Small intestine (tissue), 7 donors: ENCODE measurements around the gene SLC25A39. TPM values are rescaled to one million over a fixed set of nuclear protein-coding genes. Genes with fewer than 3 reads are reported as not detected.
"Not testable (repeated sequence)": the region's sequence is repeated elsewhere in the genome, so short reads cannot be mapped to it uniquely, and the experiment has no call there.

ENCODE experiments used
- DNase-seq, 2 donors: peaks; one replicate each; pipeline versions ENCODE4 v3.0.0 to v3.0.0-alpha.2; 2013
- FAIRE-seq: peaks from 2 replicates; lab custom pipeline; 2012; peaks lifted over from hg19 to GRCh38; lab: Jason Lieb, UNC
- H3K27ac ChIP-seq, 3 donors: one replicate each; pipeline ENCODE4 v1.5.1; 2013; ENCODE audit warnings: low read length in 2 of 3, mild to moderate bottlenecking in 2 of 3, control low read depth in 1 of 3, inconsistent platforms in 1 of 3, low read depth in 1 of 3, moderate library complexity in 1 of 3
- H3K27me3 ChIP-seq, 3 donors: one replicate each; pipeline ENCODE4 v1.6.1; 2013; ENCODE audit warnings: low read length in 3 of 3, inconsistent platforms in 1 of 3; ENCODE audit not compliant: control insufficient read depth in 3 of 3, insufficient read depth in 3 of 3
- H3K36me3 ChIP-seq, 3 donors: one replicate each; pipeline ENCODE4 v1.6.1; 2013; ENCODE audit warnings: low read length in 3 of 3, inconsistent platforms in 1 of 3, low read depth in 1 of 3, mild to moderate bottlenecking in 1 of 3, moderate library complexity in 1 of 3; ENCODE audit not compliant: control insufficient read depth in 3 of 3, insufficient read depth in 2 of 3
- H3K4me1 ChIP-seq, 3 donors: one replicate each; pipeline ENCODE4 v1.6.1; 2013; ENCODE audit warnings: low read length in 2 of 3, inconsistent platforms in 1 of 3, low read depth in 1 of 3, mild to moderate bottlenecking in 1 of 3, moderate library complexity in 1 of 3; ENCODE audit not compliant: control insufficient read depth in 3 of 3, insufficient read depth in 2 of 3
- H3K4me3 ChIP-seq, 3 donors: one replicate each; pipeline ENCODE4 v1.5.1; 2013; ENCODE audit warnings: low read length in 3 of 3, control low read depth in 1 of 3, inconsistent platforms in 1 of 3, low read depth in 1 of 3, mild to moderate bottlenecking in 1 of 3, moderate library complexity in 1 of 3
- H3K9me3 ChIP-seq, 2 donors: one replicate each; pipeline ENCODE4 v1.6.1; 2013; ENCODE audit warnings: low read depth in 1 of 2, low read length in 1 of 2; ENCODE audit not compliant: control insufficient read depth in 2 of 2, insufficient read depth in 1 of 2
- WGBS, 3 donors: extraction: QIAGEN DNeasy Blood & Tissue Kit; methylation state at CpG; one replicate each; pipeline ENCODE4 v1.1.7; 2013; 5-methylcytosine and 5-hydroxymethylcytosine counted together
- polyA plus RNA-seq, 4 donors: library from polyadenylated mRNA; stranded (reverse) in 3 of 4; unstranded in 1 of 4; fragments of 200-250 nt in 3 of 4; fragments of 120-200 nt in 1 of 4; gene quantifications; one replicate each; pipeline versions ENCODE4 v1.2.1 to v1.2.3, GENCODE V29; 2013
- donor health status: healthy with polysubstance abuse.
- donor health status: control.
- donor health status: control.
- donor health status: Bipolar disorder and iron deficiency.
- donor health status: healthy.

The SLC25A39 gene
- polyA plus RNA-seq, 4 donors: 95.0 to 165 (median 139) TPM

- WGBS, 3 donors: 58 to 66% (median 64%) methylated on average over 13 of the region's 13 CpGs
- peak overlapping the region in 1 of 3 donors; percentile 89 for H3K27ac ChIP-seq
- no peaks in the 10 kb centered on the region for H3K9me3 ChIP-seq
- H3K36me3 ChIP-seq: peaks cover 0 to 31% (median 0%) of the 10 kb centered on the region in 3 donors
- H3K4me1 ChIP-seq: peaks cover 0 to 6% (median 4%) of the 10 kb centered on the region in 3 donors
- H3K27me3 ChIP-seq: no peaks in the 10 kb centered on the region
- peak overlapping the region in 2 of 3 donors; percentile 75 to 84 for H3K4me3 ChIP-seq
- DNase-seq: no peak
- no peak for FAIRE-seq
These were observed 21.6 kb upstream of the SLC25A39 start for GRCh38 chr17:44346064-44346844.

DNA sequence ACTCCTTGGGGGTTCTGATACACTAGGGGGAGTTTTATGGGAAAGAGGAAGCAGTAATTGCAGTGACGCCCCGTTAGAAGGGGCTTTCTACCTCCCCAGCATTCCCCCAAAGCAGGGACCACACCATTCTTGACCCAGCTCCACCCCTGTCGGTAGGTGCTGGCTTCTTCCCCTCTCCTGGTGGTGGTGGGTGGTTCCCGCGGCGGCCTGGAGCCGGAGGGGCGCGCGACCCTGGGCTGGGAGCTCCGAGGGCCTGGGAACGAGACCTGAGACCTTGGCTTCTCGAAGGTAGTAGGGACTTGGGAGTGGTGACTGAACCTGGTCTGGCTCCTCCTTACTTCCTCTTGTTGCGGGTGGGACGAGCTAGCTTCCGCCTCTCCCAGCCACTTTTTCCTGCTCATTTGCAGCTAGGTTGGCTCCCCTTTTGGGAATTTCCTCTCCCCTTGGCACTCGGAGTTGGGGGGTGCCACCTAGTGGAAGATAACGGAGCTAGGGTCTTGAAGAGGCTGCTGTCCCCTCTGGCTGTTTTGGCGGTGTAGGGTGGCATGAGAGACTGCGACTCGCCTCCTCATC, 20.9 kb upstream of the SLC25A39 start:
- DNase-seq (peak; percentile 58 to 72), FAIRE-seq (no peak)
- Histone ChIP-seq H3K4me1 (peaks cover 0 to 10% (median 4%) of the 10 kb centered on the region in 3 donors), H3K4me3 (peak overlapping the region; percentile 52 to 84 (median 75)), H3K27ac (peak overlapping the region; percentile 78 to 90 (median 89)), H3K36me3 (peaks cover 0 to 24% (median 0%) of the 10 kb centered on the region in 3 donors), H3K27me3 (no peaks in the 10 kb centered on the region), H3K9me3 (no peaks in the 10 kb centered on the region)
- 1 to 2% (median 2%) methylated on average over 14 to 21 of the region's 21 CpGs for WGBS, 3 donors

DNA sequence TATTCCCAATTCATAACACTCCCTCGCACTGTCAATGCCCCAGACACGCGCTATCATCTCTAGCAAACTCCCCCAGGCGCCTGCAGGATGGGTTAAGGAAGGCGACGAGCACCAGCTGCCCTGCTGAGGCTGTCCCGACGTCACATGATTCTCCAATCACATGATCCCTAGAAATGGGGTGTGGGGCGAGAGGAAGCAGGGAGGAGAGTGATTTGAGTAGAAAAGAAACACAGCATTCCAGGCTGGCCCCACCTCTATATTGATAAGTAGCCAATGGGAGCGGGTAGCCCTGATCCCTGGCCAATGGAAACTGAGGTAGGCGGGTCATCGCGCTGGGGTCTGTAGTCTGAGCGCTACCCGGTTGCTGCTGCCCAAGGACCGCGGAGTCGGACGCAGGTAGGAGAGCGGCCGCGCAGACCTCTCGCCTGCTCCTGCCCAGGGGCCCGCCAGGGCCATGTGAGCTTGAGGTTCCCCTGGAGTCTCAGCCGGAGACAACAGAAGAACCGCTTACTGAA, 20.4 kb upstream of the SLC25A39 start, which contains the start of gene GRN:
GRN (plus strand) TSS at position 364 of the 515 bp plus-strand sequence. CDS start 3,863 bp downstream, outside the sequence.
- 0 to 1% (median 0%) methylated on average over 26 of the region's 26 CpGs for WGBS, 3 donors
- peaks cover 0 to 16% (median 4%) of the 10 kb centered on the region in 3 donors for H3K4me1 ChIP-seq
- FAIRE-seq: peak; percentile 5
- peak within 1 kb of the TSS; percentile 78 to 90 (median 89) for H3K27ac ChIP-seq
- peak within 1 kb of the TSS; percentile 52 to 84 (median 75) for H3K4me3 ChIP-seq
- peak; percentile 99 for DNase-seq
- H3K9me3 ChIP-seq: no peaks in the 10 kb centered on the region
- no peaks in the 10 kb centered on the region for H3K27me3 ChIP-seq
- peaks cover 0 to 18% (median 0%) of the 10 kb centered on the region in 3 donors for H3K36me3 ChIP-seq

- no peak for DNase-seq
- peaks cover 0 to 5% (median 0%) of the 10 kb centered on the region in 3 donors for H3K36me3 ChIP-seq
- WGBS, 3 donors: 78 to 81% (median 79%) methylated on average over 11 of the region's 11 CpGs
- peaks cover 0 to 25% (median 4%) of the 10 kb centered on the region in 3 donors for H3K4me1 ChIP-seq
- no peaks in the 10 kb centered on the region for H3K9me3 ChIP-seq
- H3K4me3 ChIP-seq: no peak overlapping the region
- H3K27me3 ChIP-seq: no peaks in the 10 kb centered on the region
- H3K27ac ChIP-seq: no peak overlapping the region
- FAIRE-seq: no peak
These were observed 19.0 kb upstream of the SLC25A39 start for GRCh38 chr17:44343510-44344209.

GRCh38 chr17:44340553-44340952, 15.9 kb upstream of the SLC25A39 start:
- peaks cover 0 to 36% (median 4%) of the 10 kb centered on the region in 3 donors for H3K4me1 ChIP-seq
- peak in 1 of 2 donors; percentile 54 for DNase-seq
- H3K4me3 ChIP-seq, H3K9me3 ChIP-seq, FAIRE-seq, H3K27me3 ChIP-seq, H3K36me3 ChIP-seq: not testable (repeated sequence)
- WGBS, 3 donors: 17 to 58% (median 53%) methylated on average over 5 of the region's 5 CpGs
- peak overlapping the region in 1 of 3 donors; percentile 65 for H3K27ac ChIP-seq

DNA sequence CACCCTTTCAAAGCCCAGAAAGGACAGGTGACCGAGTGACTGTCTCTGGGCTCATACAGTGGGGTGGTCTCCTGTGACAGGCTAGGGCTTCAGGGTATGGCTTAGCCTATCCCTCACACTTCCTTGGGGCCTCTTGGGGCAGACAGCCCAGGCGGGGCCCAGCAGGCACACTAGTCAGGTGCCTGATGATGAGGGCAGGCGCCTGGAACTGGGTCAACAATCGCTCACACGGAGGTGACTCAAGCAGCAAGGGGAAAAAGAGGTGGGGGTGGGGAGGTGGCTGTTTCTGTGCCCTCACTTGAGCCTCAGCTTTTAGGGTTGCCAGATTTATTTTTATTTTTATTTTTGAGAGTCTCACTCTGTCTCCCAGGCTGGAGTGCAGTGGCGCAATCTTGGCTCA, 14.1 kb upstream of the SLC25A39 start:
- peak in 1 of 2 donors; percentile 86 for DNase-seq
- H3K27me3 ChIP-seq: no peaks in the 10 kb centered on the region
- no peaks in the 10 kb centered on the region for H3K36me3 ChIP-seq
- peaks cover 0 to 32% (median 0%) of the 10 kb centered on the region in 3 donors for H3K4me1 ChIP-seq
- H3K4me3 ChIP-seq: no peak overlapping the region
- 35 to 52% (median 38%) methylated on average over 6 of the region's 6 CpGs for WGBS, 3 donors
- no peak for FAIRE-seq
- H3K27ac ChIP-seq: peak overlapping the region in 1 of 3 donors; percentile 79
- no peaks in the 10 kb centered on the region for H3K9me3 ChIP-seq

- WGBS, 3 donors: 45 to 71% (median 65%) methylated on average over 5 of the region's 5 CpGs
- FAIRE-seq (no peak), DNase-seq (no peak)
- H3K36me3 ChIP-seq: no peaks in the 10 kb centered on the region
- no peak overlapping the region for H3K4me3 ChIP-seq
- H3K9me3 ChIP-seq: no peaks in the 10 kb centered on the region
- no peaks in the 10 kb centered on the region for H3K27me3 ChIP-seq
- H3K4me1 ChIP-seq: peaks cover 0 to 27% (median 0%) of the 10 kb centered on the region in 3 donors
- H3K27ac ChIP-seq: no peak overlapping the region
These were observed 11.3 kb upstream of the SLC25A39 start for GRCh38 chr17:44335968-44336367.

- no peaks in the 10 kb centered on the region for H3K9me3 ChIP-seq
- H3K4me1 ChIP-seq: peaks cover 0 to 26% (median 0%) of the 10 kb centered on the region in 3 donors
- FAIRE-seq: no peak
- WGBS, 3 donors: 78 to 86% (median 82%) methylated on average over 3 of the region's 3 CpGs
- H3K27me3 ChIP-seq: no peaks in the 10 kb centered on the region
- no peak overlapping the region for H3K4me3 ChIP-seq
- no peaks in the 10 kb centered on the region for H3K36me3 ChIP-seq
- H3K27ac ChIP-seq: no peak overlapping the region
- no peak for DNase-seq
These were observed 10.9 kb upstream of the SLC25A39 start for GRCh38 chr17:44335564-44335963.
